Measurements from ENCODE around the gene TSC2. TPM values are rescaled to one million over a fixed set of nuclear protein-coding genes. Genes with fewer than 3 reads are reported as not detected.
"Not testable (repeated sequence)": the region's sequence is repeated elsewhere in the genome, so short reads cannot be mapped to it uniquely, and the experiment has no call there.

The TSC2 gene
- polyA plus RNA-seq, 1 donor = 92.4 TPM

GRCh38 chr16:2031081-2031577 is 16.7 kb upstream of the TSC2 start:
- DNase-seq = no peak

- DNase-seq = no peak
Observed at GRCh38 chr16:2032285-2033056, 15.3 kb upstream of the TSC2 start.

- DNase-seq = no peak
Observed at GRCh38 chr16:2033057-2033908, 14.5 kb upstream of the TSC2 start.

- DNase-seq = not testable (repeated sequence)
Observed at GRCh38 chr16:2033909-2034695, 13.7 kb upstream of the TSC2 start.

- no peak for DNase-seq
Observed at GRCh38 chr16:2034696-2035430, 12.9 kb upstream of the TSC2 start.

GRCh38 chr16:2035431-2036199 is 12.2 kb upstream of the TSC2 start:
- DNase-seq = no peak

- no peak for DNase-seq
Observed at GRCh38 chr16:2036200-2036966, 11.4 kb upstream of the TSC2 start.

- DNase-seq = no peak
Observed at GRCh38 chr16:2037115-2037514, 10.7 kb upstream of the TSC2 start.

GRCh38 chr16:2037647-2038381 is 10.0 kb upstream of the TSC2 start:
- no peak for DNase-seq

GRCh38 chr16:2038382-2039231 is 9.2 kb upstream of the TSC2 start:
- peak; percentile 69 for DNase-seq

- peak; percentile 77 for DNase-seq
Observed at GRCh38 chr16:2039274-2040031, 8.3 kb upstream of the TSC2 start.

- no peak for DNase-seq
Observed at GRCh38 chr16:2040041-2040786, 7.6 kb upstream of the TSC2 start.

GRCh38 chr16:2040787-2041522 is 6.8 kb upstream of the TSC2 start:
- DNase-seq = peak; percentile 74

- no peak for DNase-seq
Observed at GRCh38 chr16:2042171-2042985, 5.4 kb upstream of the TSC2 start.

- DNase-seq = no peak
Observed at GRCh38 chr16:2042986-2043666, 4.7 kb upstream of the TSC2 start.
